Left renal cortex interstitium (tissue), 4 donors: ENCODE measurements around the gene RAD50. TPM values are rescaled to one million over a fixed set of nuclear protein-coding genes. Genes with fewer than 3 reads are reported as not detected.
"Not testable (repeated sequence)": the region's sequence is repeated elsewhere in the genome, so short reads cannot be mapped to it uniquely, and the experiment has no call there.

ENCODE experiments used
- DNase-seq, 4 donors: peaks; one replicate each; pipeline ENCODE4 v3.0.0-alpha.2; 2013; ENCODE audit warnings: low read depth in 4 of 4, low spot score in 2 of 4, missing footprints in 1 of 4
- polyA plus RNA-seq, 4 donors: library from polyadenylated mRNA; unstranded; fragments of 120-200 nt; gene quantifications; one replicate each; pipeline ENCODE4 v1.2.1, GENCODE V29; 2013; ENCODE audit not compliant: insufficient read length in 4 of 4

Gene RAD50
- 10 to 100 TPM; 43.4 to 50.8 (median 47.0) TPM for polyA plus RNA-seq

DNA sequence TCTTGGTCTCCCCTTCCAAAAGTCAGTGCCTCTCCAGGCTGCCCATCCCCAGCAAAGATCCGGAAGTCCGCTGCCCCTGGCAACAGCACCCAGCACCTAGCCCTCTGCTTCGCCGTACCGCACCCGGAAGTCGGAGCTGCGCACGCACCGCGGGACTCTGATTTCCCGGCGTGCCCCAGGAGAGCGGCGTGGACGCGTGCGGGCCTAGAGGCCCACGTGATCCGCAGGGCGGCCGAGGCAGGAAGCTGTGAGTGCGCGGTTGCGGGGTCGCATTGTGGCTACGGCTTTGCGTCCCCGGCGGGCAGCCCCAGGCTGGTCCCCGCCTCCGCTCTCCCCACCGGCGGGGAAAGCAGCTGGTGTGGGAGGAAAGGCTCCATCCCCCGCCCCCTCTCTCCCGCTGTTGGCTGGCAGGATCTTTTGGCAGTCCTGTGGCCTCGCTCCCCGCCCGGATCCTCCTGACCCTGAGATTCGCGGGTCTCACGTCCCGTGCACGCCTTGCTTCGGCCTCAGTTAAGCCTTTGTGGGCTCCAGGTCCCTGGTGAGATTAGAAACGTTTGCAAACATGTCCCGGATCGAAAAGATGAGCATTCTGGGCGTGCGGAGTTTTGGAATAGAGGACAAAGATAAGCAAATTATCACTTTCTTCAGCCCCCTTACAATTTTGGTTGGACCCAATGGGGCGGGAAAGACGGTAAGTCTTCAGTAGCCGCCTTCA is at the start of gene RAD50:
TSS of gene RAD50 (plus strand) at position 215 of the 715 bp plus-strand sequence. CDS start at position 563, 348 bp downstream.
- peak; percentile 63 to 81 (median 76) for DNase-seq

DNA sequence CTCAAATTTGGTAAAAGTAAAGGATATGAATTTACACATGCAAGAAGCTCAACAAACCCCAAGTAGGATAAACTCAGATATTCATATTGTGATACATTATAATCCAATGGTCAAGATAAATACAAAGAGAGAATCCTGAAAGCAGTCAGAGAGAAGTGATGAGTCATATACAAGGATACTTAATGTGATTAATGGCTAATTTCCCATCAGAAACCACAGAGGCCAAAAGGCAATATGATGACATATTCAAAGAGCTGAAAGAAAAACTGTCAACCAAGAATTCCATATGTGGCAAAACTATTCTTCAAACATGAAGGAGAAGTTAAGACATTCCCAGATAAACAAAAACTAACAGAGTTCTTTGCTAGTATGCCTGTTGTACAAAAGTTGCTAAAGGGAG is 46.7 kb upstream of the RAD50 start:
- DNase-seq, result no peak

DNA sequence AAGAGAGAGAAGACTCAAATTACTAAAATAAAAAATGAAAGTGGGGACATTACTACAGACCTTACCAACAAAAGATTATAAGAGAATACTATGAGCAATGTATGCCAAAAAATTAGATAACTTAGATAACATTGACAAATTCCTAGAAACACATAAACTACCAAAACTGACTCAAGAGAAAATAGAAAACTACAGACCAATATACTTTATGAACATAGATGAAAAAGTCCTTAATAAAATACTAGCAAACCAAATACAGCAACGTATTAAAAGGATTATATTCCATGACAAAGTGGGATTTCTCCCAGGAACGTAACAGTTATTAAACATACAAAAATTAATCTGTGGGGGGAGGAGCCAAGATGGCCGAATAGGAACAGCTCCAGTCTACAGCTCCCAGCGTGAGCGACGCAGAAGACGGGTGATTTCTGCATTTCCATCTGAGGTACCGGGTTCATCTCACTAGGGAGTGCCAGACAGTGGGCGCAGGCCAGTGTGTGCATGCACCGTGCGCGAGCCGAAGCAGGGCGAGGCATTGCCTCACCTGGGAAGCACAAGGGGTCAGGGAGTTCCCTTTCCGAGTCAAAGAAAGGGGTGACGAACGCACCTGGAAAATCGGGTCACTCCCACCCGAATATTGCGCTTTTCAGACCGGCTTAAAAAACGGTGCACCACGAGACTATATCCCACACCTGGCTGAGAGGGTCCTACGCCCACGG is 43.0 kb upstream of the RAD50 start:
- DNase-seq, result not testable (repeated sequence)

DNA sequence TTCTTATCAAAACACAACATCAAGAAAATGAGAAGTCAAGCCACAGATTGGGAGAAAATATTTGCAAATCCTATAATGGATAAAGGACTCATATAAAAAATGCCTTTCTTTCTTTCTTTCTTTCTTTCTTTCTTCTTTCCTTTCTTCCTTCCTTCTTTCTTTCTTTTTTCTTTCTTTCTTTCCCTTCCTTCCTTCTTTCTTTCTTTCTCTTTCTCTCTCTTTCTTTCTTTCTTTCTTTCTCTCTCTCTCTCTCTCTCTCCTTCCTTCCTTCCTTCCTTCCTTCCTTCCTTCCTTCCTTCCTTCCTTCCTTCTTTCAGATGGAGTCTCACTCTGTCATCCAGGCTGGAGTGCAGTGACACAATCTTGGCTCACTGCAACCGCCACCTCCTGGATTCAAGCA is 34.7 kb upstream of the RAD50 start:
- DNase-seq, result not testable (repeated sequence)

DNA sequence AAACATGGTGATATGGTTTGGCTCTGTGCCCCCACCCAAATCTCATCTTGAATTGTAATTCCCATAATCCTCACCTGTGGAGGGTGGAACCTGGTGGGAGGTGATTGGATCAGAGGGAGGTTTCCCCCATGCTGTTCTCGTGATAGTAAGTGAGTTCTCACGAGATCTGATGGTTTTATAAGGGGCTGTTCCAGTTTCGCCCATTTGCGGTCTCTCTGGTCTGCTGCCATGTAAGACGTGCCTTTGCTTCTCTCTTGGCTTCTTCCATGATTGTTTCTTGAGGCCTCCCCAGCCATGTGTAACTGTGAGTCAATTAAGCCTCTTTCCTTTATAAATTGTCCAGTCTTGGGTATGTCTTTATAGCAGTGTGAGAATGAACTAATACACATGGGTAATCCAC is 31.9 kb upstream of the RAD50 start:
- DNase-seq, result not testable (repeated sequence)

DNA sequence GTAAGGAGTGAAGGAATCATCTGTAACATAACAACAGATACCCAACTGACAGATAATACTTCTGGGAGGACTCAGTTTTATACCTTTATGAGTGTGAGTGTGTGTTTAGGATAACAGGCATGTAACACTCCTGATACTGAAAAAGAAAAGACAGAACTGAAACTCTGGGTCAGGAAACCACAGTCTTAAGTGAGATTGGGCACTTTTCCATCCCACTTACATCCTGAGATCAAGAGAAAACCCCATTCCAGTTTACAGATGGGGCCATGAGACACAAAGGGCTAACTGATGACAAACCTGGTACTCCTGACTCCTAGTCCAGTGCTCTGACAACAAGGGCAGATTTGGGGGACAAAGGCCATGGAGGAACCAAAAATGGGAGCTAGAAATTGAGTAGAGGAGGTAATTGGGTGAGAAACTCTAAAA is 31.5 kb upstream of the RAD50 start:
- DNase-seq, result no peak

DNA sequence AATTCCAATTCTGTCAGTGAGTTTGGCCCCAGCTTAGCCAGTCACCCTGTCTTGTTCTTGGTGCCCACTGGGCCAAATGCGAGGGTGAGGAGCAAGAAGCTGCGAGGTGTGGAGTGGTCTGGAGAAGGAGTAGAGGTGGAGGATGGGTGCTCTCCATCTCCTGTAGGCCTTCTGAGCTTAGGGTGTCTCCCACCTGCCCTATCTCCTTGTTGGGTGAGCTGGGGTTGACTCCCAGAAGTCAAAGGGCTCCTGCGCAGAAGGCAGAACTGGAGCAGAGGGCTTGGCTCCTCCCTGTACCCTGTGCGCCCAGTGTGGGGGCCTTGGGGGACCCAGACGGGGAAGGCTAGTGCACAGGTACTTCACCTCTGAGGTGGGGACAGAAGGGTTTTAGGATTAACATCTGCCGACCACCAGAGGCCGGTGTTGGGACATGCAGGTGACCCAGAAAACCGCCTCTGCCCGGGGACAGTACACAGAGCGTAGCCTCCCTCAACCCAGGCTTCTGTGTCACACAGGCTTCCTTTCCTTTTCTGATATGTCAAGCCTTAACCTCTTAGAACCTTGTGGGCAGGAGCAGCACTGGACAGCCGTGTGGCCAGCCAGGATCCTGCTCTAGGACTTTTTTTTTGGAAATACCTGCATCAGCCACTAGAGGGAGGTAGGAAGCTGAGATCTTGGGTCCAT is 30.3 kb upstream of the RAD50 start:
- DNase-seq, result peak; percentile 17 to 69 (median 40)

DNA sequence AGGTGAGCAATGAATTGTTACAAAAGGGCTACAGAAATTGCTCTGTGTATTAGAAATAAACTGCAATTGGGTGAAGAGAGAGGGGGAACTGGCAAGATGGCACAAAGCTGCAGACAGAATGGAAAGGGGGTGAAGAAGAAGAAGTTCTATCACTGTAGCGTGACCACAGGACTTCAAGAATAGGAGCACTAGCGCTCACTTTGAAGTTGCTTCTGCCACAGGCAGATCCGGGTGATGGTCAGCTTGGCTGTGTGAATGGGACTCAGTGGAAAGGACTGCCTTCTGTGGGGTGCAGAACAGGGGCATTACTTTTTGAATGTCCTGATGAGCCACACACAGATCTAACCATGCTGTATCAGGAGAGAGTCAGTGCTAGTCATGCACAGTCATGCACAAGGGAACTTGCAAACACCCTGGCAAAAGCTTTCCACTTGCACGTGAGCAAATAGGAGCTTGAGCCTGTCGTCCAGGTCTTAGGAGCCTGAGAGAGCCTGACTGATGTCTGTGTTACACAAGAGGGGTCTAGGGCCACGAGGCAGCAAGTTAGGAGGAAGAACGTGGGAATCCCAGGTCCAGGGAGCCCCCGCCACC is 29.7 kb upstream of the RAD50 start:
- DNase-seq, result no peak

DNA sequence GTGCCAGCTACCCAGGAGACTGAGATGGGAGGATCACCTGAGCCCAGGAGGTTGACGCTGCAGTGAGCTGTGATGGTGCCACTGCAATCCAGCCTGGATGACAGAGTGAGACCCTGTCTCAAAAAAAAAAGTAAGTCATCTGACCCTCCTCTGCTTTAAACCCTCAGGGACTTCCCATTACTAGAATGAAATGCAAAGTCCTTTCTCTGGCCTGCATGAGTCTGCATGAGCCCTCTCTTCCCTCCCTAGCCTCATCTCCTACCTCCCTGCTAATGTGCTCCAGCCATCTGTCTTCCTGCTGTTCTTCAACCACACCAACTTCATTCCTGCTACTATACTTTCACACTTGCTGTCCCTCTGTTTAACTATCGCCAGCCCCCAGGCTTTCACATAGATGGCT is 28.8 kb upstream of the RAD50 start:
- no peak for DNase-seq

DNA sequence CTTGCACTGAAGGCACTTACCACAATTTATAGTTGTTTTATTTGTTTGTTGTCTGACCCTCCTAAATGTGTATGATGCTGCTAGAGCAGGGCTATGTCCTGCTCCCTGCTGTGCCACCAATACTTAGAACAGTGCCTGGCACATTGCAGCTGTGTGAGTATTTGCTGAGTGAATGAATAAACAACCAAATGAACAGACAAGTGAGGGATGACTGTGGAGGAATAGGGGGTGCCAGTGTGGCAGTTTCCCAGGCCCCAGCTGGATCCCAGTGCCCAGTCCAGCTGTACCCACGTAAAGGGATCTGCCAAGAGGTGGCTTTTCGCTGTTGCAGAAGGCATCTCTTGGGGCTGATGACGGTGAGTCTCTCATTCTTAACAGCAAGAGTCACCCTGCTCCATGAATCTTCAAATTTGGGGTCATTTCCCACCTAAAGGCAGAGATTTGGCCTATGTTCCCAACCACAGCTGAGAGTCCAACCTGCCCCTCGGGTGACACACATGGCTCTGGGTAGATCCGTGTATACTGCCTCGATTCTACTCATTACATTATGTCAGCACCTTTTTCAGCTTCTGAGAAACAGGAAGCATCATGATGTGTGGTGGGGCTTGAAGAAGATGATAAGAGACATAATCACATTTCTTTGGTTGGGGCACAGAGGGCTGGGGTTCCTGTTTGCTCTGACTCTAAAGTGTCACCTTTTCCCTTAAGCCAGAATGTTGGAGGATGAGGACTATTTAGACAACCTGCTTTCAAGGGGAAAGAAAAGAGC is 27.7 kb upstream of the RAD50 start:
- no peak for DNase-seq

DNA sequence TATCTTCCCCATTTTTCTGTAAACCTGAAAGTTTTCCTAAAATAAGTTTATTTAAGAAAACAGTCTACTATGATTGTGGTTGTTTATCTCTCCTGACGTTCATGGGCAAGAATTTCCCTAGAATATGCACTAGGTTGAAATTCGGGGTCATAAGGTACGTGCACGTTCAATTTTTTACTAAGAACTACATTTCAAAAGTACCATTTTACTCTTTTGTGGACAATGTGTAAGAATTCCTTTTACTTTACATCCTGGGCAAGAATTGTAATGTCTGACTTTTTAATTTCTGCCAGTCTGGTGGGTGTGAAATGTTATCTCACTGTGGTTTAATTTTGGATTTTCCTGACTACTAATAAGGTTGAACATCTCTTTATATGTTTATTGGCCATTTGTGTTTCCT is 25.8 kb upstream of the RAD50 start:
- DNase-seq, result no peak

DNA sequence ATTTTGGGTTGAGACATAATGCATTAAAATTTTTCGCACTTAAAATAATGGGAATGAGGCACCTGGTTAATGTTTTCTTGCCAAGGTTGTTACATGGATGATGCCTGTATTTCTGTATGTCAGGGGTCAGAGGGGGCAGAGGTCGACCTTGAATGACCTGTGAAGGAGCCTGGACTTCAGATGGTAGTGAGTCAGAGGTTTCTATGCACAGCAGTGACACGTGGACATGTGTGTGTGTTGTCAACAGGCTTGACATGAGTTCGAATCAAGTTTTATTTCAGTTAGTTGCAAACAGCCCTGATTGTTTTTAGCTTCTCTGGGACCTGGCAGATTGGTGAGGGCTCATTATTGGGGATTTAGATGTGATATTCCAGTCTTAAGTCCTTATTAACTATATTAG is 17.1 kb upstream of the RAD50 start:
- no peak for DNase-seq

DNA sequence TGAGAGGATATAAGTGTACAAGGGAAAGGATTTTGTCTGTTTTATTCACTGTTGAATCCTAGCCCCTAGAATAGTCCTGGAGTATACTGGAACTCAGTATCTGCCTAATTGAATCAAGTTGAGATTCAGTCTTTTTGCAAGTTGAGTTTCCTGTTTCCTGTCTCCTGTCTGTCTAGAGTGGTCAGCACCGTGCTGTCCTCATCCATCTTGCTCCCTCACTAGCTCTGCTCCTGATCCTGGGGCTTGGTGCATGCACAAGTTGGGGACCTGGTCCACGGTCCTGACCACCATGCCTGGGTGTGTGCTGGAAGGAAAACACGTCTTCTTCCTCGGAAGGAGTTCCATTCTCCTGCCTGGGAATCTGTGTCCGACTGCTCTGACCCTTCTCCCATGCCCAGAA is 16.6 kb upstream of the RAD50 start:
- DNase-seq, result no peak

DNA sequence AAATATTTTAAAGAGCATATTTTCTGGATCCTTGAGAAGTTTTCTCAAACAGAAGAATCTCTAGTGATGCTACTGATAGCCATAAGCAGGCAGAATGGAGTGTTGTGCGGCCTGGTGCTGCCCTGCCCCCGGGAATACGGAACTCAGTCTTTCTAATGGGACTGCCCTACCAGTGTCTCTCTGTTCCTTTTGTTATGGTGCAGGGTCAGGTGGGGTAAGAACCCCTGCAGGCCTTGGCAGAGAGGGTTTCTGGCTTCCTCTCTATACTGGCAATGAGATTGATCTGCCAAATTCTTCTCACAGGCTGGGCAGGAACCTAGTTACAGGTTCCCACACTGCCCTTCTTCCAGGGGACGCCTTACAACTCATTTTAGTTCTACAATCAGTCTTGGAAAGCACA is 16.0 kb upstream of the RAD50 start:
- DNase-seq, result no peak

DNA sequence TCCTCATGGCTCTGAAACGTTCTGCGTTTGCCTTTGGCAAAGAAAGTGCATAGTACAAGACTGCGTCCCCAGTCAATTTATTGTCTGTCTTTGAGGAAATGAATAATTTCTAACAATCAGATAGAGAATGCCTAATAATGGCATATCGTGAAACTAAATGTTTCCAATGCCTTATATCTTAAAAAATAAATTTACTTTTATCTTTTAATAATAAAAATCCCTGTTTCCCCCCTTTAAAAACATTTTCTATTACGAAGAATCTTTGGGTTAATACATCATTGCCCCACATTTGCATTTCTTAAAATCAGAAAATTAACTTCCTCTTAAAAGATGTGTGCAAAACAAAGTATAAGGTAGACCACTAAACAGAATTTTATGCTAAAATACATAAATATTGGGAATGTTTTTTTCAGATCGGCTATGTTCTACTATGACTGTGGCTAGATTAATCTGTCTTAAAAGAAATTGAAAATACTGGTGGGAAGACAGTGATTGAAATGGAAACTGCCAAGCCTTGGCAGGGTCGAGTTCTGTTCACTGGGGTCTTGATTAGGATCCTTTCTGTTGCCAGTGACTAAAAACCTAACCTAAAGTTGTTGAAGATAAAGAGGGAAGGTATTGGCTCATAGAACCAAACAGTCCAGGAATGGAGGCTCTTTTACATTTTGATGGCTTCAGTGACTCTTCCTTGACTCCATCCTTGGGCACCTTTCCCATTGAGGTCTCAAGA is 13.1 kb upstream of the RAD50 start, which contains the start of gene IL5:
TSS of gene IL5 (minus strand) at position 51 of the 730 bp plus-strand sequence. CDS start at position 7, 44 bp downstream.
- DNase-seq, result no peak

DNA sequence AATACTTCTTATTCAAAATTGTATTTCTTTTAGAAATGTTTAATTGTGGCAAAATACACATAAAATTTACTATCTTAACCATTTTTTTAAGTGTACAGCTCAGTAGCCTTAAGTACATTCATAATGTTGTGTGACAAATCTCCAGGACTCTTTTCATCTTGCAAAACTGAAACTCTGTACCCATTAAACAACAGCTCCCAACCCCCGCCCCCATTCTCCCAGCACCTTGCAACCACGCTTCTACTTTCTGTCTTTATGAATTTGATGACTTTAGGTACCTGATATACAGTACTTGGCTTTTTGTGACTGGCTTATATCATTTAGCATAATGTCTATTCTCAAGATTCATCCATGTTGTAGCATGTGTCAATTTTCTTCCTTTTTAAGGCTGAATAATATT is 10.7 kb upstream of the RAD50 start:
- no peak for DNase-seq

DNA sequence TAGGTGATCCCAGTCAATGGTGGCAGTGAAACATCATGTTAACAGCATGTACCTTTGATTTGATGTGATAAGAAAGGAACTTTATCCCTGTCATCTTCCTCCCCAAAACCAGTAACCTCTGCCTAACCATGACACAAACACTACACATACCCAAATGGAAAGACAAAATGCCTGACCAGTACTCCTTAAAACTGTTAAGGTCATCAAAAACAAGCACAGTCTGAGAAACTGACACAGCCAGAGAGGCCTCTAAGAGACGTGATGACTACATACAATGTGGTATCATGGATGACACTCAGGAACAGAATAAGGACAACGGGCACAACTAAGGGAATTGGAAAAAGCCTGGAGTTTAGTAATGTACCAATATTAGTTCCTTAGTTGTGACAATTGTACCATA is 9.5 kb upstream of the RAD50 start:
- no peak for DNase-seq

DNA sequence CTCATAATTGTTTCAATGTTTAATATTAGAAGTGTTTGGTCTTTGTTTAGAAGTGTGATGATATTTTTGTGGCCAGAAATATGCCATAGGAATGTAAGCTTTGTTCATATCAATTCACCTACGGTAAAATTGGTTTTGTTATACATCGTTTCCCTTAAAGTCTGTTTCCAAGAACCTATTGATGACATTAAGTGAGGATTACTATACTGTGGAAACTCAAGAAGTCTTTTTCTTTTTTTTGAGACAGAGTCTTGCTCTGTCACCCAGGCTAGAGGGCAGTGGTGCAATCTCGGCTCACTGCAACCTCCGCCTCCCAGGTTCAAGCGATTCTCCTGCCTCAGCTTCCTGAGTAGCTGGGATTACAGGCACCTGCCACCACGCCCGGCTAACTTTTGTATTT is 7.9 kb upstream of the RAD50 start:
- not testable (repeated sequence) for DNase-seq

DNA sequence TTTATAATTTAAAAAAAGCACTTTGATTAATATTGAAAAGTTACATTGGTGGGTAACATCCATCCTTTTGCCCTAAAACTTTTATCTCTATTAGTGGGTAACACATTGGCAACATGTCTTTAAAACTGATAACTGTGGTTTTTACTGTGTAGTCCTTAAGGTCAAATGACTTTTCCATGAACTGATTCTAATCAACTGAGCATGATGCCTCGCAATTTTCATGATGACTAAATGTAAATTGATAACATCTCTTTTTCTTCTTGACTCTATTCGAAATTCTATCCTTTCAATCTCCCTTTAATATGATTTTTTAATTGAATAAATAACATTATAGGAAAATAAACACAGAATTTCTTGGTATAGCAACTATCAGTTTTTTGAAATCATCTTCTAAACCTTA is 7.2 kb upstream of the RAD50 start:
- DNase-seq, result no peak
